Neural cell (in vitro differentiated cells): ENCODE data around the gene MYO7A.

Experiments
- CTCF ChIP-seq: fragments of 450-650 bp; IDR thresholded peaks from 2 replicates; pipeline ENCODE4 v1.5.1; 2014; ENCODE audit warnings: antibody characterized with exemption, mild to moderate bottlenecking, moderate library complexity; ENCODE audit not compliant: poor library complexity, severe bottlenecking
- POLR2AphosphoS5 ChIP-seq: IDR thresholded peaks from 2 replicates; pipeline ENCODE4 v1.6.1; 2012
- REST ChIP-seq: IDR thresholded peaks from 2 replicates; pipeline ENCODE4 v1.6.1; 2012; ENCODE audit warnings: borderline replicate concordance
- SMC3 ChIP-seq: fragments of 450-650 bp; conservative IDR thresholded peaks from 2 replicates; pipeline ENCODE4 v1.6.1; 2014; ENCODE audit warnings: antibody characterized with exemption, mild to moderate bottlenecking, moderate library complexity; ENCODE audit not compliant: poor library complexity
- TAF1 ChIP-seq: IDR thresholded peaks from 2 replicates; pipeline ENCODE4 v1.6.1; 2012; ENCODE audit warnings: low read depth

GRCh38 chr11:77158041-77158695 lies 30.1 kb downstream of the MYO7A start:
- TF ChIP-seq CTCF (no peak), POLR2AphosphoS5 (no peak), SMC3 (no peak), TAF1 (no peak), REST (no peak)
